ENCODE data around the gene MYOM3.

DNA sequence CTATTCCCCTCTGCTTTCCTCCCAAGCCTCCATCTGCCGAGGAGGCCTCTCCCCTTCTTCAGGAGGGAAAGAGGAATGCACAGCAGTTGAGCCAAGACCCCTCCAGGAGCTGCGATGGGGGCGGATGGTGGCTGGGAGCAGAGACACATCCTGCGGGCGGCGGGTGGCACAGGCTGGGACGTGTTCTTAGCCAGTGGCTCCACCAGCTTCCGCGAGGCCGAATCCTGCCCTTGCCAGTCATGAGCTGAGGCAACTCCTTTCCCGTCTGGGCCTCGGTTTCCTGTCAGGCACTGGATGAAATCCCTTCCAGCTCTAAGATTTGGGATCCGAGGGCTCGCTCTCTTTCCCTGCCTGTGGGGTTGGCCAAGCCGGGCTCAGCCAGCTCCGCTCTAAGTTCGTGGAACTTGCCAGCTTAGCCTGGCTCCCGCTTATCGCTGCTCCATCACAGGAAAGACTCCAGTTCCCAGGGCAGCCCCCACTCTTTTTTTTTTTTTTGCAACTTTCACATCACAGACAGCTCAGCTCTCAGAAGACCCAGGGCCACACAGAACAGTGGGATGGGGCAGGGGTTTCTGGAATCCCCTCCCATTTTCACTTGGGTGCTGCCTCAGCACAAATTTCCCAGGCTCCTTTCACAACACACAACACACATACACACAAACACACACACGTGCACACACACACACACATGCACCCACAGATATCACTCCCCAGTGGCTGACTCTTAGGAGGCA lies 506 bp downstream of the MYOM3 start:
- TF ChIP-seq POLR2A (IDR thresholded peaks at IDR 0.05): no peak
- TF ChIP-seq, protein P1, sequence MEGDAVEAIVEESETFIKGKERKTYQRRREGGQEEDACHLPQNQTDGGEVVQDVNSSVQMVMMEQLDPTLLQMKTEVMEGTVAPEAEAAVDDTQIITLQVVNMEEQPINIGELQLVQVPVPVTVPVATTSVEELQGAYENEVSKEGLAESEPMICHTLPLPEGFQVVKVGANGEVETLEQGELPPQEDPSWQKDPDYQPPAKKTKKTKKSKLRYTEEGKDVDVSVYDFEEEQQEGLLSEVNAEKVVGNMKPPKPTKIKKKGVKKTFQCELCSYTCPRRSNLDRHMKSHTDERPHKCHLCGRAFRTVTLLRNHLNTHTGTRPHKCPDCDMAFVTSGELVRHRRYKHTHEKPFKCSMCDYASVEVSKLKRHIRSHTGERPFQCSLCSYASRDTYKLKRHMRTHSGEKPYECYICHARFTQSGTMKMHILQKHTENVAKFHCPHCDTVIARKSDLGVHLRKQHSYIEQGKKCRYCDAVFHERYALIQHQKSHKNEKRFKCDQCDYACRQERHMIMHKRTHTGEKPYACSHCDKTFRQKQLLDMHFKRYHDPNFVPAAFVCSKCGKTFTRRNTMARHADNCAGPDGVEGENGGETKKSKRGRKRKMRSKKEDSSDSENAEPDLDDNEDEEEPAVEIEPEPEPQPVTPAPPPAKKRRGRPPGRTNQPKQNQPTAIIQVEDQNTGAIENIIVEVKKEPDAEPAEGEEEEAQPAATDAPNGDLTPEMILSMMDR (IDR thresholded peaks at IDR 0.05): no peak
